Fibroblast of lung (primary cell): ENCODE data around the gene OXGR1. TPM values are rescaled to one million over a fixed set of nuclear protein-coding genes. Genes with fewer than 3 reads are reported as not detected.

ENCODE experiments used
- DNase-seq, 2 donors: peaks; one replicate each; pipeline versions ENCODE4 v3.0.0 to v3.0.0-alpha.2; 2010; ENCODE audit warnings: low read depth in 2 of 2
- H2AFZ ChIP-seq: 2 replicates; pipeline ENCODE4 v1.5.1; 2012; ENCODE audit warnings: low read length, control low read depth, inconsistent platforms
- H3K27ac ChIP-seq: 2 replicates; pipeline ENCODE4 v1.5.1; 2011; ENCODE audit warnings: low read length, control low read depth; ENCODE audit not compliant: insufficient read depth
- H3K27me3 ChIP-seq: 2 replicates; pipeline ENCODE4 v1.5.1; 2011; ENCODE audit warnings: mild to moderate bottlenecking, low read length; ENCODE audit not compliant: control insufficient read depth, insufficient read depth
- H3K36me3 ChIP-seq: 2 replicates; pipeline ENCODE4 v1.5.1; 2011; ENCODE audit warnings: low read length; ENCODE audit not compliant: control insufficient read depth, insufficient read depth
- H3K4me1 ChIP-seq: 2 replicates; pipeline ENCODE4 v1.5.1; 2011; ENCODE audit warnings: low read length; ENCODE audit not compliant: control insufficient read depth, insufficient read depth; ENCODE audit errors: extremely low read depth
- H3K4me2 ChIP-seq: 2 replicates; pipeline ENCODE4 v1.5.1; 2011; ENCODE audit warnings: low read length, control low read depth; ENCODE audit not compliant: insufficient read depth; ENCODE audit errors: extremely low read depth
- H3K4me3 ChIP-seq, 4 experiments: fragments of 200-600 bp in 1 of 4; sonication (generic) in 1 of 4; replicated peaks in 1 of 4; 2 replicates each; pipeline ENCODE4 v1.5.1; 2011 to 2016; ENCODE audit warnings: low read length in 4 of 4, low read depth in 3 of 4, mild to moderate bottlenecking in 3 of 4, control low read depth in 2 of 4, inconsistent platforms in 1 of 4, mixed read lengths in 1 of 4; ENCODE audit not compliant: insufficient read depth in 1 of 4; ENCODE audit errors: control extremely low read depth in 1 of 4
- H3K79me2 ChIP-seq: 2 replicates; pipeline ENCODE4 v1.5.1; 2012; ENCODE audit warnings: mild to moderate bottlenecking, low read length, inconsistent platforms; ENCODE audit not compliant: control insufficient read depth, insufficient read depth
- H3K9ac ChIP-seq: 2 replicates; pipeline ENCODE4 v1.5.1; 2011; ENCODE audit warnings: mild to moderate bottlenecking, low read length, control low read depth; ENCODE audit not compliant: insufficient read depth
- H3K9me3 ChIP-seq: 2 replicates; pipeline ENCODE4 v1.5.1; 2012; ENCODE audit warnings: low read depth, low read length; ENCODE audit not compliant: control insufficient read depth, insufficient read depth
- H4K20me1 ChIP-seq: 2 replicates; pipeline ENCODE4 v1.5.1; 2011; ENCODE audit warnings: low read length; ENCODE audit not compliant: control insufficient read depth, insufficient read depth; ENCODE audit errors: extremely low read depth
- CTCF ChIP-seq, 2 donors: IDR thresholded peaks in 1 of 2; conservative IDR thresholded peaks in 1 of 2; 1 replicate in 1 of 2; 2 replicates in 1 of 2; pipeline ENCODE4 v1.5.1; 2011 to 2012; ENCODE audit warnings: low read length in 2 of 2, control low read depth in 1 of 2, inconsistent platforms in 1 of 2, low read depth in 1 of 2, mild to moderate bottlenecking in 1 of 2
- EZH2 ChIP-seq: IDR thresholded peaks from 2 replicates; pipeline ENCODE4 v1.5.1; 2012; ENCODE audit warnings: low read length, control low read depth, mild to moderate bottlenecking; ENCODE audit errors: missing control alignments
- polyA plus RNA-seq, 2 donors: library from polyadenylated mRNA; depleted of rRNA in 1 of 2; stranded (reverse) in 1 of 2; unstranded in 1 of 2; fragments of >200 nt; gene quantifications; 2 replicates each; pipeline ENCODE4 v1.2.1, GENCODE V29; 2011 to 2012; ENCODE audit warnings: missing spikeins in 1 of 2
- total RNA-seq: library from RNA; depleted of rRNA; stranded (reverse); fragments of >200 nt; gene quantifications from 2 replicates; pipeline ENCODE4 v1.2.1, GENCODE V29; 2014

The OXGR1 gene
- total and polyA plus RNA-seq, 2 donors (not counting 1 experiment from before 2014, with no cell fraction given), result not detected

- no peak overlapping the region for H2AFZ ChIP-seq
- no peak overlapping the region for H3K4me3 ChIP-seq
- no peaks in the 10 kb centered on the region for H3K4me1 ChIP-seq
- H3K27ac ChIP-seq, result no peak overlapping the region
- H3K79me2 ChIP-seq, result no peaks in the 10 kb centered on the region
- TF ChIP-seq EZH2, result no peak
- no peak for TF ChIP-seq CTCF (conservative IDR thresholded peaks at IDR 0.05 in 1 of 2, IDR thresholded peaks at IDR 0.05 in 1 of 2; ENCODE audit: low read depth in 1 of 2, low read length in 2 of 2)
- H3K4me2 ChIP-seq, result no peak overlapping the region
- no peak for DNase-seq
- H4K20me1 ChIP-seq, result no peaks in the 10 kb centered on the region
- peaks cover 2% of the 10 kb centered on the region for H3K27me3 ChIP-seq
- H3K36me3 ChIP-seq, result no peaks in the 10 kb centered on the region
- no peaks in the 10 kb centered on the region for H3K9me3 ChIP-seq
- no peak overlapping the region for H3K9ac ChIP-seq
These were observed 17.3 kb upstream of the OXGR1 start for GRCh38 chr13:97011446-97012131.

GRCh38 chr13:97008643-97009042, 14.4 kb upstream of the OXGR1 start:
- Histone ChIP-seq H3K4me1 (peaks cover 11% of the 10 kb centered on the region), H3K27ac (no peak overlapping the region)
- no peak for TF ChIP-seq EZH2
- no peak for TF ChIP-seq CTCF (conservative IDR thresholded peaks at IDR 0.05 in 1 of 2, IDR thresholded peaks at IDR 0.05 in 1 of 2; ENCODE audit: low read depth in 1 of 2, low read length in 2 of 2)

GRCh38 chr13:97005625-97006262, 11.5 kb upstream of the OXGR1 start:
- TF ChIP-seq EZH2 (no peak), CTCF (conservative IDR thresholded peaks at IDR 0.05 in 1 of 2, IDR thresholded peaks at IDR 0.05 in 1 of 2; ENCODE audit: low read depth in 1 of 2, low read length in 2 of 2) (no peak)
- Histone ChIP-seq H3K4me1 (peaks cover 11% of the 10 kb centered on the region), H3K36me3 (no peaks in the 10 kb centered on the region), H3K9me3 (no peaks in the 10 kb centered on the region), H3K4me3 (no peak overlapping the region), H4K20me1 (no peaks in the 10 kb centered on the region), H3K9ac (no peak overlapping the region), H3K27me3 (no peaks in the 10 kb centered on the region), H2AFZ (peak overlapping the region; percentile 91), H3K4me2 (no peak overlapping the region), H3K27ac (peak overlapping the region; percentile 39), H3K79me2 (no peaks in the 10 kb centered on the region)
- DNase-seq, result peak; percentile 63 to 76

More at GRCh38 chr13:97008643-97009042, 14.4 kb upstream of the OXGR1 start:
- DNase-seq, result no peak
- Histone ChIP-seq H3K79me2 (no peaks in the 10 kb centered on the region), H3K4me2 (no peak overlapping the region), H3K4me3 (no peak overlapping the region), H3K9me3 (no peaks in the 10 kb centered on the region), H2AFZ (no peak overlapping the region), H3K27me3 (peaks cover 2% of the 10 kb centered on the region), H3K36me3 (no peaks in the 10 kb centered on the region), H3K9ac (no peak overlapping the region), H4K20me1 (no peaks in the 10 kb centered on the region)
